NCI-H2107 (cell line): ENCODE measurements around the gene TMA7B.
"Not testable (repeated sequence)": the region's sequence is repeated elsewhere in the genome, so short reads cannot be mapped to it uniquely, and the experiment has no call there.

Experiments used
- DNase-seq: peaks from one replicate; lab custom pipeline; 2025; lab: John Stamatoyannopoulos, UW

TMA7B gene

GRCh38 chr22:39933741-39934140 is 26.5 kb upstream of the TMA7B start:
- DNase-seq: no peak

- DNase-seq: no peak
These were observed 25.1 kb upstream of the TMA7B start for GRCh38 chr22:39935116-39935515.

GRCh38 chr22:39935612-39936011 is 24.6 kb upstream of the TMA7B start:
- no peak for DNase-seq

GRCh38 chr22:39936523-39937145 is 23.6 kb upstream of the TMA7B start:
- DNase-seq: no peak

- no peak for DNase-seq
These were observed 22.3 kb upstream of the TMA7B start for GRCh38 chr22:39937906-39938305.

GRCh38 chr22:39938509-39939111 is 21.6 kb upstream of the TMA7B start:
- DNase-seq: no peak

- DNase-seq: no peak
These were observed 20.4 kb upstream of the TMA7B start for GRCh38 chr22:39939830-39940229.

- DNase-seq: no peak
These were observed 19.4 kb upstream of the TMA7B start for GRCh38 chr22:39940757-39941305.

GRCh38 chr22:39941601-39942000 is 18.6 kb upstream of the TMA7B start:
- DNase-seq: no peak

GRCh38 chr22:39942439-39943230 is 17.6 kb upstream of the TMA7B start:
- no peak for DNase-seq

GRCh38 chr22:39943337-39943736 is 16.9 kb upstream of the TMA7B start:
- DNase-seq: no peak

- DNase-seq: no peak
These were observed 16.0 kb upstream of the TMA7B start for GRCh38 chr22:39943953-39944872.

- DNase-seq: no peak
These were observed 14.1 kb upstream of the TMA7B start for GRCh38 chr22:39946126-39946502.

GRCh38 chr22:39946503-39947219 is 13.5 kb upstream of the TMA7B start:
- DNase-seq: no peak

GRCh38 chr22:39947220-39948216 is 12.7 kb upstream of the TMA7B start:
- DNase-seq: no peak

GRCh38 chr22:39949964-39950737 is 10.0 kb upstream of the TMA7B start:
- DNase-seq: no peak

- DNase-seq: not testable (repeated sequence)
These were observed 8.4 kb upstream of the TMA7B start for GRCh38 chr22:39951603-39952293.

- no peak for DNase-seq
These were observed 7.8 kb upstream of the TMA7B start for GRCh38 chr22:39952347-39952746.

GRCh38 chr22:39953101-39953500 is 7.1 kb upstream of the TMA7B start:
- DNase-seq: no peak
